Body of pancreas (tissue), 4 donors: ENCODE data around the gene DMD.

Source experiments
- POLR2A ChIP-seq, 3 donors: fragments of 450-650 bp; IDR thresholded peaks; one replicate each; pipeline ENCODE4 v1.6.1; 2016; ENCODE audit warnings: antibody characterized with exemption in 3 of 3, mild to moderate bottlenecking in 2 of 3
- TF ChIP-seq, protein P1 (sequence below), 7 experiments: fragments of 450-650 bp in 4 of 7; fragments of 200-600 bp in 3 of 7; sonication (generic) in 3 of 7; IDR thresholded peaks; one replicate each; pipeline ENCODE4 v1.5.1; 2016 to 2019; ENCODE audit warnings: antibody characterized with exemption in 7 of 7

GRCh38 chrX:31153475-31154047 is 2057.8 kb downstream of the DMD start:
- no peak for TF ChIP-seq POLR2A (IDR thresholded peaks at IDR 0.05)
- TF ChIP-seq, protein P1, sequence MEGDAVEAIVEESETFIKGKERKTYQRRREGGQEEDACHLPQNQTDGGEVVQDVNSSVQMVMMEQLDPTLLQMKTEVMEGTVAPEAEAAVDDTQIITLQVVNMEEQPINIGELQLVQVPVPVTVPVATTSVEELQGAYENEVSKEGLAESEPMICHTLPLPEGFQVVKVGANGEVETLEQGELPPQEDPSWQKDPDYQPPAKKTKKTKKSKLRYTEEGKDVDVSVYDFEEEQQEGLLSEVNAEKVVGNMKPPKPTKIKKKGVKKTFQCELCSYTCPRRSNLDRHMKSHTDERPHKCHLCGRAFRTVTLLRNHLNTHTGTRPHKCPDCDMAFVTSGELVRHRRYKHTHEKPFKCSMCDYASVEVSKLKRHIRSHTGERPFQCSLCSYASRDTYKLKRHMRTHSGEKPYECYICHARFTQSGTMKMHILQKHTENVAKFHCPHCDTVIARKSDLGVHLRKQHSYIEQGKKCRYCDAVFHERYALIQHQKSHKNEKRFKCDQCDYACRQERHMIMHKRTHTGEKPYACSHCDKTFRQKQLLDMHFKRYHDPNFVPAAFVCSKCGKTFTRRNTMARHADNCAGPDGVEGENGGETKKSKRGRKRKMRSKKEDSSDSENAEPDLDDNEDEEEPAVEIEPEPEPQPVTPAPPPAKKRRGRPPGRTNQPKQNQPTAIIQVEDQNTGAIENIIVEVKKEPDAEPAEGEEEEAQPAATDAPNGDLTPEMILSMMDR (IDR thresholded peaks at IDR 0.05), result no peak
